Caco-2 (cell line): ENCODE data around the gene SLC35F5. TPM values are rescaled to one million over a fixed set of nuclear protein-coding genes. Genes with fewer than 3 reads are reported as not detected.

Experiments used
- BruUV-seq: library from RNA; stranded (reverse); fragments of 400-500 nt; replicated peaks from 2 replicates; lab custom pipeline; 2021; lab: Mats Ljungman, UMichigan
- CTCF ChIA-PET: fragments of 300-600 bp; sonication (Branson Sonifier 250); formaldehyde crosslinking; loops from one replicate; lab custom pipeline; 2022; ENCODE audit warnings: antibody characterized with exemption; lab: Charles Lee
- POLR2A ChIA-PET: fragments of 300-600 bp; sonication (Branson Sonifier 250); formaldehyde crosslinking; loops from one replicate; lab custom pipeline; 2022; ENCODE audit warnings: antibody characterized with exemption; lab: Charles Lee
- DNase-seq, 2 experiments: peaks; one replicate each; pipeline versions ENCODE4 v3.0.0 to v3.0.0-alpha.2; 2020 to 2022
- H3K27me3 ChIP-seq: replicated peaks from 2 replicates; pipeline ENCODE4 v1.6.0; 2011; ENCODE audit warnings: low read length; ENCODE audit not compliant: control insufficient read depth, insufficient read depth
- H3K36me3 ChIP-seq: 2 replicates; pipeline ENCODE4 v1.5.1; 2011; ENCODE audit warnings: low read length; ENCODE audit not compliant: control insufficient read depth, insufficient read depth
- H3K4me1 ChIP-seq: fragments of 250-450 bp; sonication (Bioruptor Pico); 2 replicates; pipeline ENCODE4 v1.5.1; 2020; ENCODE audit warnings: mild to moderate bottlenecking
- H3K4me3 ChIP-seq: 2 replicates; pipeline ENCODE4 v1.5.1; 2011; ENCODE audit warnings: low read depth, mild to moderate bottlenecking, control low read depth, low read length
- H3K9me3 ChIP-seq: fragments of 250-450 bp; sonication (Bioruptor Pico); 2 replicates; pipeline ENCODE4 v1.5.1; 2020; ENCODE audit warnings: mild to moderate bottlenecking, moderate library complexity
- H3K27ac Mint-ChIP-seq: one replicate; pipeline ENCODE4 v1.8.0; 2022; ENCODE audit warnings: mixed read lengths; ENCODE audit not compliant: unreplicated experiment
- H3K27me3 Mint-ChIP-seq: one replicate; pipeline ENCODE4 v1.8.0; 2022; ENCODE audit warnings: mixed read lengths; ENCODE audit not compliant: insufficient read depth, unreplicated experiment
- H3K36me3 Mint-ChIP-seq: one replicate; pipeline ENCODE4 v1.8.0; 2022; ENCODE audit warnings: mild to moderate bottlenecking, mixed read lengths; ENCODE audit not compliant: insufficient read depth, unreplicated experiment
- H3K4me1 Mint-ChIP-seq: one replicate; pipeline ENCODE4 v1.8.0; 2022; ENCODE audit warnings: low read depth, mixed read lengths; ENCODE audit not compliant: unreplicated experiment
- H3K4me3 Mint-ChIP-seq: one replicate; pipeline ENCODE4 v1.8.0; 2022; ENCODE audit warnings: mild to moderate bottlenecking, moderate library complexity, mixed read lengths; ENCODE audit not compliant: unreplicated experiment
- H3K9me3 Mint-ChIP-seq: one replicate; pipeline ENCODE4 v1.8.0; 2022; ENCODE audit warnings: mixed read lengths; ENCODE audit not compliant: unreplicated experiment
- intact Hi-C: fragments of 100-400 bp; cut with micrococcal nuclease; formaldehyde crosslinking; loops from one replicate; pipeline ENCODE4 v1.10.0; 2022; ENCODE audit not compliant: unreplicated experiment
- total RNA-seq: library from RNA; stranded (reverse); gene quantifications from 2 replicates; pipeline ENCODE4 v1.2.3, GENCODE V29; 2022
- TF ChIP-seq, protein P1 (sequence below), 2 experiments: fragments of 200-600 bp in 1 of 2; IDR thresholded peaks; 1 replicate in 1 of 2; 2 replicates in 1 of 2; pipeline versions ENCODE4 v1.5.1 to v1.8.0; 2011 to 2022; ENCODE audit warnings: antibody characterized with exemption in 1 of 2, control low read depth in 1 of 2, inconsistent platforms in 1 of 2, low read depth in 1 of 2, low read length in 1 of 2, mild to moderate bottlenecking in 1 of 2, moderate library complexity in 1 of 2; ENCODE audit not compliant: insufficient read depth in 1 of 2, severe bottlenecking in 1 of 2, unreplicated experiment in 1 of 2

The SLC35F5 gene
- total RNA-seq, 1 experiment from 2014 or later: 149 TPM

DNA sequence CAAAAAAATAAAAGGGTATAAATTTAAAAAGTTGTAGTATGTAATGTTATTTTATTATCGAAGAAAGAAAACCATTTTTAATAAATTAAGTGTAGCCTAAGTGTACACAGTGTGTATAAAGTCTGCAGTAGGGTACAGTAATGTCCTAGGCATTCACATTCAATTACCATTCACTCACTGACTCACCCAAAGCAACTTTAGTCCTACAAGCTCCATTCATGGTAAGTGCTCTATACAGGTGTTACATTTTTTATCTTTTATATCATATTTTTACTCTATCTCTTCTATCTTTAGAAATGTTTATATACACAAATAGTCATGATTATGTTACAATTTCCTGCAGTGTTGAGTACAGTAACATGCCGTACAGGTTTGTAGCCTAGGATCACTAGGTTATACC lies 69.9 kb downstream of the SLC35F5 start:
- H3K4me1 Mint-ChIP-seq: no peaks in the 10 kb centered on the region
- H3K4me3 Mint-ChIP-seq: no peak overlapping the region

DNA sequence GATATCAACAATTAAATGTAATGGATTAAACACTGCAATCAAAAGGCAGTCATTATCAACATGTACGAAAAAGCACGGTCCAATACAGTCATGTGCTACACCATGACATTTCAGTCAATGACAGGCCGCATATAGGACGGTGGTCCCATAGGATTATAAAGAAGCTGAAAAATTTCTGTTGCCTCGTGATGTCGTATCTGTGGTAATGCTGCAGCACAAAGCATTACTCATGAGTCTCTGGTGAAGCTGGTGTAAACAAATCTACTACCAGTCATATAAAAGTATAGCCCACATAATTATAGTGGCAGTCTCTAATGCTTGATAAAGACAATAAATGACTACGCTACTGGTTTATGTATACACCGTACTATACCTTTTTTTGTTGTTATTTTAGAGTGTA lies 71.0 kb downstream of the SLC35F5 start:
- no peaks in the 10 kb centered on the region for H3K27me3 Mint-ChIP-seq
- Histone ChIP-seq H3K27me3 (no peaks in the 10 kb centered on the region), H3K4me3 (no peak overlapping the region), H3K4me1 (no peaks in the 10 kb centered on the region), H3K36me3 (no peaks in the 10 kb centered on the region), H3K9me3 (0 out of 2 replicates have a peak, but pooled peaks cover 4% of the 10 kb centered on the region)
- CTCF ChIA-PET: no interaction called here
- POLR2A ChIA-PET: no interaction called here
- TF ChIP-seq, protein P1, sequence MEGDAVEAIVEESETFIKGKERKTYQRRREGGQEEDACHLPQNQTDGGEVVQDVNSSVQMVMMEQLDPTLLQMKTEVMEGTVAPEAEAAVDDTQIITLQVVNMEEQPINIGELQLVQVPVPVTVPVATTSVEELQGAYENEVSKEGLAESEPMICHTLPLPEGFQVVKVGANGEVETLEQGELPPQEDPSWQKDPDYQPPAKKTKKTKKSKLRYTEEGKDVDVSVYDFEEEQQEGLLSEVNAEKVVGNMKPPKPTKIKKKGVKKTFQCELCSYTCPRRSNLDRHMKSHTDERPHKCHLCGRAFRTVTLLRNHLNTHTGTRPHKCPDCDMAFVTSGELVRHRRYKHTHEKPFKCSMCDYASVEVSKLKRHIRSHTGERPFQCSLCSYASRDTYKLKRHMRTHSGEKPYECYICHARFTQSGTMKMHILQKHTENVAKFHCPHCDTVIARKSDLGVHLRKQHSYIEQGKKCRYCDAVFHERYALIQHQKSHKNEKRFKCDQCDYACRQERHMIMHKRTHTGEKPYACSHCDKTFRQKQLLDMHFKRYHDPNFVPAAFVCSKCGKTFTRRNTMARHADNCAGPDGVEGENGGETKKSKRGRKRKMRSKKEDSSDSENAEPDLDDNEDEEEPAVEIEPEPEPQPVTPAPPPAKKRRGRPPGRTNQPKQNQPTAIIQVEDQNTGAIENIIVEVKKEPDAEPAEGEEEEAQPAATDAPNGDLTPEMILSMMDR (IDR thresholded peaks at IDR 0.05; ENCODE audit: insufficient read depth in 1 of 2, low read depth in 1 of 2, low read length in 1 of 2, severe bottlenecking in 1 of 2, unreplicated experiment in 1 of 2): no peak
- BruUV-seq: no TSS peak
- H3K4me3 Mint-ChIP-seq: no peak overlapping the region
- H3K36me3 Mint-ChIP-seq: no peaks in the 10 kb centered on the region
- no peaks in the 10 kb centered on the region for H3K4me1 Mint-ChIP-seq
- H3K9me3 Mint-ChIP-seq: no peaks in the 10 kb centered on the region
- no peak for DNase-seq
- intact Hi-C loops: no loop called here
- no peak overlapping the region for H3K27ac Mint-ChIP-seq

More for the DNA sequence above, 69.9 kb downstream of the SLC35F5 start:
- ChIA-PET POLR2A (no interaction called here), CTCF (no interaction called here)
- BruUV-seq: no TSS peak
- no peaks in the 10 kb centered on the region for H3K27me3 ChIP-seq
- no peak overlapping the region for H3K4me3 ChIP-seq
- H3K9me3 Mint-ChIP-seq: no peaks in the 10 kb centered on the region
- H3K36me3 ChIP-seq: no peaks in the 10 kb centered on the region
- H3K27me3 Mint-ChIP-seq: no peaks in the 10 kb centered on the region
- H3K9me3 ChIP-seq: 0 out of 2 replicates have a peak, but pooled peaks cover 3% of the 10 kb centered on the region
- intact Hi-C loops: no loop called here
- TF ChIP-seq, protein P1 (IDR thresholded peaks at IDR 0.05; ENCODE audit: insufficient read depth in 1 of 2, low read depth in 1 of 2, low read length in 1 of 2, severe bottlenecking in 1 of 2, unreplicated experiment in 1 of 2): no peak
- no peak overlapping the region for H3K27ac Mint-ChIP-seq
- H3K4me1 ChIP-seq: no peaks in the 10 kb centered on the region
- no peak for DNase-seq
- H3K36me3 Mint-ChIP-seq: no peaks in the 10 kb centered on the region

DNA sequence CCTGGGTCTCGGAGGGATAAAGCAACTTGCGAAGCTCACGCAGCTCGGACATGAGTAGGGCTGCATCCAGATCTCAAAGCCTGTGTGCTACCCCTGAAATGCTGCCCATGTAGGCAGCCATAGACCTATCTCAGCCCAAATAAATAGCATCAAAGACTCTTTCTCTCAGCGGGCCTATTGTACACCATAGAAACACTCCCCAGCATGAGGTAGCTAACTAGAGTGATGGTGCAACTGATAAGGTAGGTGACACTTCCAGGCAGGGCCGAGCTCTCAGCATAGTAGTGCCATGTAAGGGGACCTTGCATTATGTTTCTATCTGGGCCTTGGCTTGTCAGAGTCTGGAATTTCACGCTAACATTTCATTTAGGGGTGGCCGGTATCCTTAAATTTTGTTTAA lies 77.0 kb downstream of the SLC35F5 start:
- TF ChIP-seq, protein P1 (IDR thresholded peaks at IDR 0.05; ENCODE audit: insufficient read depth in 1 of 2, low read depth in 1 of 2, low read length in 1 of 2, severe bottlenecking in 1 of 2, unreplicated experiment in 1 of 2): no peak
- Histone ChIP-seq H3K4me1 (no peaks in the 10 kb centered on the region), H3K4me3 (no peak overlapping the region), H3K9me3 (0 out of 2 replicates have a peak, but pooled peaks cover 4% of the 10 kb centered on the region), H3K36me3 (no peaks in the 10 kb centered on the region), H3K27me3 (no peaks in the 10 kb centered on the region)
- H3K36me3 Mint-ChIP-seq: no peaks in the 10 kb centered on the region
- no peaks in the 10 kb centered on the region for H3K9me3 Mint-ChIP-seq
- H3K27me3 Mint-ChIP-seq: no peaks in the 10 kb centered on the region
- no peak overlapping the region for H3K27ac Mint-ChIP-seq
- no peak overlapping the region for H3K4me3 Mint-ChIP-seq
- no peaks in the 10 kb centered on the region for H3K4me1 Mint-ChIP-seq
- ChIA-PET POLR2A (no interaction called here), CTCF (no interaction called here)
- BruUV-seq: no TSS peak
- intact Hi-C loops: no loop called here
- DNase-seq: no peak
